Panc1 (cell line): ENCODE results near the gene RAPGEF5. TPM values are rescaled to one million over a fixed set of nuclear protein-coding genes. Genes with fewer than 3 reads are reported as not detected.

ENCODE experiments used
- ATAC-seq: fragments of 200-7000 bp; cut with Tn5 transposase; 2 replicates; pipeline ENCODE4 v1.9.1; 2020; ENCODE audit warnings: mild to moderate bottlenecking, moderate library complexity
- BruUV-seq: library from RNA; stranded (reverse); fragments of 400-500 nt; replicated peaks from 2 replicates; lab custom pipeline; 2021; lab: Mats Ljungman, UMichigan
- CTCF ChIA-PET: fragments of 300-600 bp; sonication (Branson Sonifier 250); formaldehyde crosslinking; loops from one replicate; lab custom pipeline; 2022; ENCODE audit warnings: antibody characterized with exemption; lab: Charles Lee
- POLR2A ChIA-PET: fragments of 300-600 bp; sonication (Branson Sonifier 250); formaldehyde crosslinking; loops from one replicate; lab custom pipeline; 2022; ENCODE audit warnings: antibody characterized with exemption; lab: Charles Lee
- DNase-seq: peaks from one replicate; pipeline ENCODE4 v3.0.0-alpha.2; 2010; ENCODE audit warnings: low read depth, low spot score
- H3K27ac ChIP-seq: 2 replicates; pipeline ENCODE4 v1.5.1; 2011; ENCODE audit warnings: mild to moderate bottlenecking, low read length, inconsistent platforms
- H3K27me3 ChIP-seq: fragments of 200-500 bp; sonication (Bioruptor generic); 2 replicates; pipeline ENCODE4 v1.6.0; 2014; ENCODE audit warnings: low read length, inconsistent platforms; ENCODE audit not compliant: control insufficient read depth, insufficient read depth
- H3K36me3 ChIP-seq: fragments of 200-500 bp; sonication (Bioruptor generic); 2 replicates; pipeline ENCODE4 v1.5.1; 2014; ENCODE audit warnings: inconsistent platforms, mild to moderate bottlenecking, low read length, moderate library complexity; ENCODE audit not compliant: control insufficient read depth, insufficient read depth
- H3K4me1 ChIP-seq: 2 replicates; pipeline ENCODE4 v1.5.1; 2011; ENCODE audit warnings: inconsistent platforms, mild to moderate bottlenecking, low read length, moderate library complexity; ENCODE audit not compliant: control insufficient read depth, insufficient read depth
- H3K4me3 ChIP-seq, 2 experiments: 2 replicates each; pipeline ENCODE4 v1.5.1; 2011 to 2012; ENCODE audit warnings: low read depth in 2 of 2, low read length in 2 of 2, mild to moderate bottlenecking in 2 of 2, inconsistent platforms in 1 of 2, moderate library complexity in 1 of 2
- H3K9me3 ChIP-seq: fragments of 200-500 bp; sonication (Bioruptor generic); 2 replicates; pipeline ENCODE4 v1.5.1; 2014; ENCODE audit warnings: low read depth, mild to moderate bottlenecking, inconsistent platforms, low read length, moderate library complexity; ENCODE audit not compliant: control insufficient read depth, insufficient read depth
- POLR2AphosphoS5 ChIP-seq: IDR thresholded peaks from 2 replicates; pipeline ENCODE4 v1.6.1; 2012; ENCODE audit warnings: mild to moderate bottlenecking, low read depth, low read length, moderate library complexity
- SIN3A ChIP-seq: IDR thresholded peaks from 2 replicates; pipeline ENCODE4 v1.6.1; 2012; ENCODE audit warnings: low read depth, mild to moderate bottlenecking, low read length, moderate library complexity, borderline replicate concordance; ENCODE audit not compliant: insufficient read depth
- TCF7L2 ChIP-seq: IDR thresholded peaks from 2 replicates; pipeline ENCODE4 v1.6.1; 2011; ENCODE audit warnings: mild to moderate bottlenecking, low read depth, low read length, inconsistent platforms
- in situ Hi-C: cut with HindIII; loops from 2 replicates; pipeline ENCODE4 v1.10.0; 2016; ENCODE audit warnings: low sequenced_read_pairs, low pct_unique_long_range_greater_than_20kb
- intact Hi-C: fragments of 100-400 bp; cut with micrococcal nuclease; formaldehyde crosslinking; loops from one replicate; pipeline ENCODE4 v1.10.0; 2022; ENCODE audit not compliant: unreplicated experiment
- total RNA-seq: library from RNA; stranded (reverse); gene quantifications from one replicate; pipeline ENCODE4 v1.2.1, GENCODE V29; 2021; ENCODE audit not compliant: unreplicated experiment
- TF ChIP-seq, protein P1 (sequence below), 2 experiments: IDR thresholded peaks; 2 replicates each; pipeline ENCODE4 v1.6.1; 2011 to 2012; ENCODE audit warnings: low read depth in 2 of 2, control low read depth in 1 of 2, low read length in 1 of 2, mild to moderate bottlenecking in 1 of 2, moderate library complexity in 1 of 2; ENCODE audit not compliant: insufficient read depth in 1 of 2
- TF ChIP-seq, protein P2 (sequence below): fragments of 450-650 bp; IDR thresholded peaks from 2 replicates; pipeline ENCODE4 v1.5.1; 2017; ENCODE audit warnings: mild to moderate bottlenecking

RAPGEF5 gene
- total RNA-seq, 1 experiment from 2014 or later, result 1.4 TPM

DNA sequence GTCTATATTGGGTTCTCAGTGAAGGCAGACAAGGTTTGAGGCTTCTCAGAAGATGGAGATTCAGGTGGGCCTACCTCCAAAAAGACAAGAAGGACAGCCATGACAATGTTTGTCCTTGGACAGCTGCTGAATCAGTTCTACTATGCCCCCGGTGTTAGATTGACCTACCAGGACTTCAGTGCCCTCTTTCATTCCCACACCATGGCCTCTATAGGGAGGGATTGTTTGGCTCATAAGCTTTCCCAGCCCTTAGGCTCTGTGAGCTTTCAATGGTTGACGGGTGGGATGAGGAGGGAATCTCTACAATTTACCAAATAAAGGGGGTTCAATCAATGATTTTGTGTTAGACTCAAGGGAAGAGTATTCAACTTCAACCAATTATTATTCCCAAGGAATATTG is 23.4 kb upstream of the RAPGEF5 start:
- intact Hi-C loops, result no loop called here
- BruUV-seq, result no TSS peak

DNA sequence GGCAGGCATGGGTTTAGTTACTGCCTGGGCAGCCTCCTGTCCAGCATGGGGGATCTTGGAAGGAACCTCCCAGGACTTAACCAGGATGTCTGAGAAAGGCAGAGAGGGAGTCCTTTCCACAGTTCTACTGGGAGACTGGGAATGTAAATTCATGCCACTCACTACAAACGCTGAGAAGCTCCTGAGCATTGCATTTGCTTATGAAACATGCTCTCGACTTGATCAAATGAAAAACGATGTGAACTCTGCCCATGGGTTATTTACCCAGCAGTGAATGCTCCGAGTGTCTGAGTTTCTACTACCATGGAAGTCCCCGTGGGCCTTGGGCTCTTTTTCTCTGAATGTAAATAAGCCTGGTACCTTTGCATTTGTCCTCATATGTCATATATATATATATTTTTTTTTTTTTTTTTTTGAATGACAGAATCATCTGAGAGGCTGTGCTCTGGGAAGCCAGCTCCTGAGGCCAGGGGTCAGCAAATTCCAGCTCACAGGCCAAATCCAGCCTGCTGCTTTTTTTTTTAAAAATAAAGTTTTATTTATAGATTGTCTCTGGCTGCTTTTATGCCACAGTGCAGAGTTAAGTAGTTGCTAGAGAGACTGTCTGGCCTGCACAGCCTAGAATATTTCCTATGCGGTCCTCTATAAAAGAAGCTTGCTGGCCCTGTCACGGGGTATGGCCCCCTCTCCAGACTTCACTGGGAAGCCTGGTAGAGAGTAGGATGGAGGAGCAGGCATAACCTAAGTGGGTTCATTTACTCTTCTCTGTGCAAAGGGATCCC is 21.4 kb upstream of the RAPGEF5 start:
- no peak for DNase-seq
- in situ Hi-C loops (no loop called here), intact Hi-C loops (no loop called here)
- POLR2A ChIA-PET, result no interaction called here
- BruUV-seq, result no TSS peak
- no peaks in the 10 kb centered on the region for H3K4me1 ChIP-seq
- H3K27ac ChIP-seq, result no peak overlapping the region
- H3K9me3 ChIP-seq, result no peaks in the 10 kb centered on the region
- H3K36me3 ChIP-seq, result no peaks in the 10 kb centered on the region
- no peaks in the 10 kb centered on the region; the same call in 1 of the 2 replicates for H3K27me3 ChIP-seq
- CTCF ChIA-PET, result interaction anchor here (0.6 kb wide), 1 partner anchor 349 kb away, joined by 4 read pairs; the partner anchor contains the start of gene IL6
- no peak for TF ChIP-seq POLR2AphosphoS5
- TF ChIP-seq, protein P1, sequence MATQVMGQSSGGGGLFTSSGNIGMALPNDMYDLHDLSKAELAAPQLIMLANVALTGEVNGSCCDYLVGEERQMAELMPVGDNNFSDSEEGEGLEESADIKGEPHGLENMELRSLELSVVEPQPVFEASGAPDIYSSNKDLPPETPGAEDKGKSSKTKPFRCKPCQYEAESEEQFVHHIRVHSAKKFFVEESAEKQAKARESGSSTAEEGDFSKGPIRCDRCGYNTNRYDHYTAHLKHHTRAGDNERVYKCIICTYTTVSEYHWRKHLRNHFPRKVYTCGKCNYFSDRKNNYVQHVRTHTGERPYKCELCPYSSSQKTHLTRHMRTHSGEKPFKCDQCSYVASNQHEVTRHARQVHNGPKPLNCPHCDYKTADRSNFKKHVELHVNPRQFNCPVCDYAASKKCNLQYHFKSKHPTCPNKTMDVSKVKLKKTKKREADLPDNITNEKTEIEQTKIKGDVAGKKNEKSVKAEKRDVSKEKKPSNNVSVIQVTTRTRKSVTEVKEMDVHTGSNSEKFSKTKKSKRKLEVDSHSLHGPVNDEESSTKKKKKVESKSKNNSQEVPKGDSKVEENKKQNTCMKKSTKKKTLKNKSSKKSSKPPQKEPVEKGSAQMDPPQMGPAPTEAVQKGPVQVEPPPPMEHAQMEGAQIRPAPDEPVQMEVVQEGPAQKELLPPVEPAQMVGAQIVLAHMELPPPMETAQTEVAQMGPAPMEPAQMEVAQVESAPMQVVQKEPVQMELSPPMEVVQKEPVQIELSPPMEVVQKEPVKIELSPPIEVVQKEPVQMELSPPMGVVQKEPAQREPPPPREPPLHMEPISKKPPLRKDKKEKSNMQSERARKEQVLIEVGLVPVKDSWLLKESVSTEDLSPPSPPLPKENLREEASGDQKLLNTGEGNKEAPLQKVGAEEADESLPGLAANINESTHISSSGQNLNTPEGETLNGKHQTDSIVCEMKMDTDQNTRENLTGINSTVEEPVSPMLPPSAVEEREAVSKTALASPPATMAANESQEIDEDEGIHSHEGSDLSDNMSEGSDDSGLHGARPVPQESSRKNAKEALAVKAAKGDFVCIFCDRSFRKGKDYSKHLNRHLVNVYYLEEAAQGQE (IDR thresholded peaks at IDR 0.05; ENCODE audit: insufficient read depth in 1 of 2, low read depth in 2 of 2, low read length in 1 of 2), result no peak
- no peak for TF ChIP-seq TCF7L2
- TF ChIP-seq SIN3A, result no peak
- TF ChIP-seq, protein P2, sequence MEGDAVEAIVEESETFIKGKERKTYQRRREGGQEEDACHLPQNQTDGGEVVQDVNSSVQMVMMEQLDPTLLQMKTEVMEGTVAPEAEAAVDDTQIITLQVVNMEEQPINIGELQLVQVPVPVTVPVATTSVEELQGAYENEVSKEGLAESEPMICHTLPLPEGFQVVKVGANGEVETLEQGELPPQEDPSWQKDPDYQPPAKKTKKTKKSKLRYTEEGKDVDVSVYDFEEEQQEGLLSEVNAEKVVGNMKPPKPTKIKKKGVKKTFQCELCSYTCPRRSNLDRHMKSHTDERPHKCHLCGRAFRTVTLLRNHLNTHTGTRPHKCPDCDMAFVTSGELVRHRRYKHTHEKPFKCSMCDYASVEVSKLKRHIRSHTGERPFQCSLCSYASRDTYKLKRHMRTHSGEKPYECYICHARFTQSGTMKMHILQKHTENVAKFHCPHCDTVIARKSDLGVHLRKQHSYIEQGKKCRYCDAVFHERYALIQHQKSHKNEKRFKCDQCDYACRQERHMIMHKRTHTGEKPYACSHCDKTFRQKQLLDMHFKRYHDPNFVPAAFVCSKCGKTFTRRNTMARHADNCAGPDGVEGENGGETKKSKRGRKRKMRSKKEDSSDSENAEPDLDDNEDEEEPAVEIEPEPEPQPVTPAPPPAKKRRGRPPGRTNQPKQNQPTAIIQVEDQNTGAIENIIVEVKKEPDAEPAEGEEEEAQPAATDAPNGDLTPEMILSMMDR, result no peak
- ATAC-seq, result no peak
- H3K4me3 ChIP-seq, result no peak overlapping the region

More for the DNA sequence above, 23.4 kb upstream of the RAPGEF5 start:
- Histone ChIP-seq H3K9me3 (no peaks in the 10 kb centered on the region), H3K27ac (no peak overlapping the region), H3K4me3 (no peak overlapping the region), H3K4me1 (no peaks in the 10 kb centered on the region), H3K36me3 (no peaks in the 10 kb centered on the region), H3K27me3 (no peaks in the 10 kb centered on the region; the same call in 1 of the 2 replicates)
- ChIA-PET POLR2A (interaction anchor here (0.6 kb wide), 1 partner anchor 112 kb away, joined by 6 read pairs; no protein-coding TSS in a partner anchor), CTCF (no interaction called here)
- in situ Hi-C loops, result no loop called here
- DNase-seq (no peak), ATAC-seq (no peak)
- no peak for TF ChIP-seq POLR2AphosphoS5
- no peak for TF ChIP-seq SIN3A
- TF ChIP-seq, protein P2, result no peak
